ENCODE measurements around the gene XPR1. TPM values are rescaled to one million over a fixed set of nuclear protein-coding genes. Genes with fewer than 3 reads are reported as not detected.

The XPR1 gene
- total RNA-seq, 1 experiment from 2014 or later, result 19.9 TPM

- H3K4me1 ChIP-seq (ENCODE audit: control insufficient read depth in 1 of 2, insufficient read depth in 2 of 2, low read length in 2 of 2), result no peaks in the 10 kb centered on the region
- RAD21 ChIA-PET (ENCODE audit: low non-redundant PET in 1 of 2, low total read pairs in 2 of 2, uncharacterized antibody in 2 of 2, unreplicated experiment in 2 of 2), result interaction anchor here in 1 of 2 experiments (0.7 kb wide), 1 partner anchor 151 kb away, joined by 3 read pairs; no protein-coding TSS in a partner anchor
- no peaks in the 10 kb centered on the region for H3K79me2 ChIP-seq (ENCODE audit: insufficient read depth, low read length)
- BruUV-seq (replicated peaks), result no TSS peak
- H3K4me3 ChIP-seq (replicated peaks in 1 of 2; ENCODE audit: low read depth in 1 of 2, low read length in 2 of 2), result no peak overlapping the region
- CTCF ChIA-PET, result no interaction called here
- POLR2A ChIA-PET, result no interaction called here
- no peaks in the 10 kb centered on the region for H4K20me1 ChIP-seq (ENCODE audit: insufficient read depth)
- no peaks in the 10 kb centered on the region for H3K36me3 ChIP-seq (ENCODE audit: control insufficient read depth in 1 of 2, insufficient read depth in 2 of 2, low read length in 2 of 2)
- no peak for ATAC-seq
- no peaks in the 10 kb centered on the region for H3K27me3 ChIP-seq (ENCODE audit: insufficient read depth, low read length)
- H2AFZ ChIP-seq (ENCODE audit: low read depth, low read length, poor library complexity, severe bottlenecking), result no peak overlapping the region
- H3K27ac ChIP-seq (ENCODE audit: low read depth, low read length), result no peak overlapping the region
- H3K9ac ChIP-seq (ENCODE audit: low read length), result no peak overlapping the region
- H3K9me2 ChIP-seq (ENCODE audit: insufficient read depth), result no peaks in the 10 kb centered on the region
- intact Hi-C loops (cut with micrococcal nuclease), result no loop called here
- TF ChIP-seq CBX3 (IDR thresholded peaks at IDR 0.05; ENCODE audit: low read depth) (no peak), CEBPB (IDR thresholded peaks at IDR 0.05; ENCODE audit: low read depth) (no peak), SP1 (IDR thresholded peaks at IDR 0.05; ENCODE audit: low read depth) (no peak), JUND (IDR thresholded peaks at IDR 0.05) (no peak), POLR2AphosphoS5 (IDR thresholded peaks at IDR 0.05; ENCODE audit: low read depth, low read length) (no peak), POLR2A (IDR thresholded peaks at IDR 0.05; ENCODE audit: borderline replicate concordance, extremely low read depth, insufficient read depth, insufficient read length) (no peak), MAX (IDR thresholded peaks at IDR 0.05) (no peak), RAD21 (IDR thresholded peaks at IDR 0.05; ENCODE audit: low read depth) (no peak), EGR1 (IDR thresholded peaks at IDR 0.05; ENCODE audit: low read depth) (no peak), YY1 (IDR thresholded peaks at IDR 0.05; ENCODE audit: extremely low read depth, insufficient replicate concordance, low read depth, low read length) (no peak), EZH2 (IDR thresholded peaks at IDR 0.05) (no peak), ELF1 (IDR thresholded peaks at IDR 0.05; ENCODE audit: borderline replicate concordance, low read depth) (no peak), SRF (IDR thresholded peaks at IDR 0.05; ENCODE audit: low read depth) (no peak), TCF7L2 (IDR thresholded peaks at IDR 0.05; ENCODE audit: borderline replicate concordance, extremely low read depth, insufficient read depth, insufficient read length) (no peak), ZNF274 (IDR thresholded peaks at IDR 0.05; ENCODE audit: low read depth, low read length) (no peak), CTCF (IDR thresholded peaks at IDR 0.05 in 2 of 3, conservative IDR thresholded peaks at IDR 0.05 in 1 of 3; ENCODE audit: borderline replicate concordance in 1 of 3, insufficient read depth in 1 of 3, low read depth in 2 of 3, low read length in 2 of 3) (no peak), ATF3 (IDR thresholded peaks at IDR 0.05) (no peak), EZH2phosphoT487 (IDR thresholded peaks at IDR 0.05; ENCODE audit: borderline replicate concordance) (no peak)
- H3K9me3 ChIP-seq (ENCODE audit: control insufficient read depth in 1 of 2, insufficient read depth in 1 of 2, low read depth in 1 of 2, low read length in 2 of 2), result no peaks in the 10 kb centered on the region
- H3K4me2 ChIP-seq (ENCODE audit: low read length), result no peak overlapping the region
- no peak for DNase-seq (ENCODE audit: low read depth, low spot score)
These were observed 154.1 kb downstream of the XPR1 start for GRCh38 chr1:180785887-180786286.

Data from HCT116 (cell line).